Stimulated activated CD8-positive, alpha-beta memory T cell treated with anti-CD3 and anti-CD28 coated beads, Interleukin-15, amount 100 ng/mL, for 24 hours (primary cell): ENCODE data around the gene ZBTB5.
A peak's percentile ranks its signal among the peaks of the same experiment; 100 is the strongest.
"Not testable (repeated sequence)": the region's sequence is repeated elsewhere in the genome, so short reads cannot be mapped to it uniquely, and the experiment has no call there.

Experiments used
- DNase-seq: peaks from one replicate; pipeline ENCODE4 v3.0.0-alpha.2; 2020; ENCODE audit warnings: low read depth

Gene ZBTB5, protein sequence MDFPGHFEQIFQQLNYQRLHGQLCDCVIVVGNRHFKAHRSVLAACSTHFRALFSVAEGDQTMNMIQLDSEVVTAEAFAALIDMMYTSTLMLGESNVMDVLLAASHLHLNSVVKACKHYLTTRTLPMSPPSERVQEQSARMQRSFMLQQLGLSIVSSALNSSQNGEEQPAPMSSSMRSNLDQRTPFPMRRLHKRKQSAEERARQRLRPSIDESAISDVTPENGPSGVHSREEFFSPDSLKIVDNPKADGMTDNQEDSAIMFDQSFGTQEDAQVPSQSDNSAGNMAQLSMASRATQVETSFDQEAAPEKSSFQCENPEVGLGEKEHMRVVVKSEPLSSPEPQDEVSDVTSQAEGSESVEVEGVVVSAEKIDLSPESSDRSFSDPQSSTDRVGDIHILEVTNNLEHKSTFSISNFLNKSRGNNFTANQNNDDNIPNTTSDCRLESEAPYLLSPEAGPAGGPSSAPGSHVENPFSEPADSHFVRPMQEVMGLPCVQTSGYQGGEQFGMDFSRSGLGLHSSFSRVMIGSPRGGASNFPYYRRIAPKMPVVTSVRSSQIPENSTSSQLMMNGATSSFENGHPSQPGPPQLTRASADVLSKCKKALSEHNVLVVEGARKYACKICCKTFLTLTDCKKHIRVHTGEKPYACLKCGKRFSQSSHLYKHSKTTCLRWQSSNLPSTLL

GRCh38 chr9:37465249-37466036 lies at the start of gene ZBTB5:
Gene ZBTB5, minus strand, starts transcription at chr9:37465450. Its CDS starts 22,899 bp downstream, at chr9:37442551.
- peak; percentile 91 for DNase-seq

DNA sequence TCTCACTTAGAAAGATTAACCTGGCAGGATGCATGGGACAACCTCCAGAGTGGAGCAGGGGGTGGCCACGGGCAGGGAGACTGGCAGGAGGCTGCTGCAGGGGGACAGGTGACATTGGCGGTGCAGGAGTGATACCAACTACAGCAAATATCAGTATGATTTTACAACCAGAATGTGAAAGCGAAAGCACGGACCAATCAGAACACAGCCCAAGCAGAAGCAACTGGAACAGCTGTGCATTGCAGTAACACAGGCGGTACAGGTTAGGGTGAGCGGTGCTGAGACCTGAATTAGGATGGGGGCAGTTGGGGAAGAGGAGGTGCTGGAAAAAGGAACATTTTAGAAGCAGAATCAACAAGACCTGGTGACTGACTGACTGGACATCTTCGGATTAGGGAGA lies 49.7 kb upstream of the ZBTB5 start:
- no peak for DNase-seq

DNA sequence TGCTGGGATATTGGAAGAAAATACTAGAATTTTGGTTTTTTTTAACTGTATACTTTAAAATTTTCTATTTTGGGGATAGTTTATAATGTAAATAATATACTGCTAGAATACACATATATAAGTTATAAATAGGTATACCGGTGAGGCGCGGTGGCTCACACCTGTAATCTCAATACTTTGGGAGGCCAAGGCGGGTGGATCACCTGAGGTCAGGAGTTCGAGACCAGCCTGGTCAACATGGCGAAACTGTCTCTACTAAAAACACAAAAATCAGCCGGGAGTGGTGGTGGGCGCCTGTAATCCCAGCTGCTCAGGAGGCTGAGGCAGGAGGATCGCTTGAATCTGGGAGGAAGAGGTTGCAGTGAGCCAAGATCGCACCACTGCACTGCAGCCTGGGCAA lies 49.2 kb upstream of the ZBTB5 start:
- DNase-seq, result not testable (repeated sequence)

- DNase-seq, result no peak
These were observed 47.2 kb upstream of the ZBTB5 start for GRCh38 chr9:37512437-37512836.

- no peak for DNase-seq
These were observed 46.1 kb upstream of the ZBTB5 start for GRCh38 chr9:37511016-37512010.

DNA sequence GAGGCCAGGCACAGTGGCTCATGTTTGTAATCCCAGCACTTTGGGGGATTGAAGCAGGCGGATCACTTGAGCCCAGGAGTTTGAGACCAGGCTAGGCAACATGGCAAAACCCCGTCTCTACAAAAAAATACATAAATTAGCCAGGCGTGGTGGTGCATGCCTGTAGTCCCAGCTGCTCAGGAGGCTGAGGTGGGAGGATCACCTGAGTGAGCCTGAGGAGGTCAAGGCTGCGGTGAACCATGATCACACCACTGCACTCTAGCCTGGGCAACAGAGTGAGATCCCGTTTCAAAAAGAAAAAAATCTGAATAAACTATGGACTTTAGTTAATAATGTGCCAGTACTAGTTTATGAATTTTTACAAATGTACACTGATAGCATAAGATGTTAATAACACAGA lies 44.8 kb upstream of the ZBTB5 start:
- not testable (repeated sequence) for DNase-seq

GRCh38 chr9:37509536-37509935 lies 44.3 kb upstream of the ZBTB5 start:
- no peak for DNase-seq

- DNase-seq, result no peak
These were observed 43.6 kb upstream of the ZBTB5 start for GRCh38 chr9:37508834-37509206.

DNA sequence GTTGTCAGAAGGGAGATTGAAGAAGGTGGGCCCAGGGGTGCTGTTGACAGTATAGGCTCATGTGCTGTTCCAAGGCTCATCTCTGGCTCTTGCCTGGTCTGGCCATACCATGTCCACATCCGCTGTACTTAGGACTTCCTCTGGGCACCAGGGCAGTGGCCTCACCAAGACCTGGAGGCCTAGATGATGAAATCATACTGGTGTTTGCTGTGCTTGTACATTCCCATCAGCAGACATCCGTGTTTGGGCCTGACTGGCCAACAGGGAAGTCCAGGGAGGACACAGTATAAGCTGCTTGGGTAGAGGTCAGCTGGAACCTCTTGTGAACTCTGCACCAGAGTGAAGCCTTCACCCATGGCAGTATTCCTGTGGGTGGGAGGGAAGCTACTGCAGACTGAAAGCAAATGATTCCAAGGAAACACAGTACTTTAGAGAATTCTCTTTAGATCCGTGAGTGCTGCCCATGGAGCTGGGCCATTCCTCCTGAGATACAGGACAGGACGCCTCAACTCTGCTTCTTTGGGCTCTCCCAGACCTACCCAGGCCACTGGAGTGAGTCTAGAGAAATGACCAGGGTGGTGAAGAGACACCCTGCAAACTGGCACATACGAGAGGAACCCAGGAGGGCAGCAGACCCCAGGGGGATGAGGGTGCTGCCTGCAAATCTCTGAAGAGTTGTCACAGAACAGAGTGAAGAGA lies 43.0 kb upstream of the ZBTB5 start:
- DNase-seq, result no peak

DNA sequence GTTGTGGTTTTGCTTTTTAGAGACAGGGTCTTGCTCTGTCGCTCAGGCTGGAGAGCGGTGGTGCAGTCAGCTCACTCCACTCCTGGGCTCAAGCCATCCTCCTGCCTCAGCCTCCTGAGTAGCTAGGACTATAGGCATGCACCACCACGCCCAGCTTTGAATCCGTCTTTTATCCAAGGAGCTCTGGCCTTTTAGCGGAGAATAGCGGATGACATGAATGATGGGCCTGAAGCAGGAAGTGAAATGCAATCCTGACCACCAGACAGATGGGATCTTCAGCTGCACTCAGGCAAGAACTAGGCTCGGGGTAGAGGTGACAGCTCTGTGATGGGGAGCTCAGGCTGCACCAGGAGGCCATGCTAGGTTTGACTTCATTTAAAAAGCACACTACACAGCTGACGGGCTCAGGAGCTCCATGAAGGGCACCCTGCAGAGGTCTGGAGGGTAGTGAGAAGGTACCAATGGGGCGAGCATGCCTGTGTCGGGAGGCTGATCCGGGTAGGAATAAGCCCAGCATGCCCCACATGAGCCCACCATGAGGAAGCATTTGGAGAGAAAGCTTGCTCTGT lies 42.4 kb upstream of the ZBTB5 start:
- DNase-seq, result no peak

DNA sequence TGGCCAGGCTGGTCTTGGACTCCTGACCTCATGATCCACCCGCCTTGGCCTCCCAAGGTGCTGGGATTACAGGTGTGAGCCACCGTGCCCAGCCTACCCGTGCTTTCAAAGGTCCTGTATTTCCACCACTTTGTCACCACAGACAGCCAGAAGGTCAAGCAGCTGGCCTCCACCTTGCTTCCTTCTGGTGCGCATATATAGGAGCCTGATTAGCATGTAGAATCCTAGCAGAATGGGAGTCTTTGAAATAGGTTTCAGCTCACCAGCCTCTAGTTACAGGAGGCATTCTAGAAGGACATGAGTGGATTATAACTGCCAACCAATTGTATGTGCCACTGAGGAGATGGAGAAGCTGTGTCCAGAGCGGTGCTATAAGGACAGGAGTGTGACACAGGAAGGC lies 39.4 kb upstream of the ZBTB5 start:
- no peak for DNase-seq

- DNase-seq, result no peak
These were observed 38.5 kb upstream of the ZBTB5 start for GRCh38 chr9:37503736-37504135.

- no peak for DNase-seq
These were observed 36.8 kb upstream of the ZBTB5 start for GRCh38 chr9:37501957-37502596.

DNA sequence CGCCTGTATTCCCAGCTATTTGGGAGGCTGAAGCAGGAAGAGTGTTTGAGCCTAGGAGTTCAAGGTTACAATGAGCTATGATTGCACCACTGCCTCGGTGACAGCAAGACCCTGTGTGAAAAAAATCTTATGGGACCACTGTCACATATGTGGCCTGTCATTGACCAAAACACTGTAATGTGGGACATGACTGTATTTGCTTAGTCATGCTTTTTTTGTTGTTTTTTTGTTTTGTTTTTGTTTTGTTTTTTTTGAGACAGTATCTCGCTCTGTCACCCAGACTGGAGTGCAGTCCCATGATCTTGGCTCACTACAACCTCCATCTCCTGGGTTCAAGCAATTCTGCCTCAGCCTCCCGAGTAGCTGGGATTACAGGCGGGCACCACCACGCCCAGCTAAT lies 34.0 kb upstream of the ZBTB5 start:
- DNase-seq, result no peak

DNA sequence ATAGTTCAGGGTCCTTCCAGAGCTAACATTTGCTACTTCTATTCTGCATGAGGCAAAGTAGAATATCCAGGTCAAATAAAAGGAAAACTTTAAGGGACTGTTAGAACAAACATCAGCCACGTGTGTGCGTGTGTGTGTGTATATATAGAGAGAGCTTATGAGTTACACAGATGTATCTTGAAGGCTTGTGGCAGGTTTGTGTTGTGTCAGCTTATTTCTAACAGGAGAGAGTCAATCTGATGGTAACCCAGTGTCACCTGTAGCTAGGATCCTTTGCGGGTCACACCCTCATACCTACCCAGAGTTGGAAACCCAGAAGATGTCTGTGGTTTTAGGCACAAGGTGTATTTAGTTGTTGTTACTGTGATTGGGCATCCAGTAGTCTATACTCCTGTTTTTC lies 33.2 kb upstream of the ZBTB5 start:
- DNase-seq, result no peak

GRCh38 chr9:37497320-37497719 lies 32.1 kb upstream of the ZBTB5 start:
- no peak for DNase-seq

DNA sequence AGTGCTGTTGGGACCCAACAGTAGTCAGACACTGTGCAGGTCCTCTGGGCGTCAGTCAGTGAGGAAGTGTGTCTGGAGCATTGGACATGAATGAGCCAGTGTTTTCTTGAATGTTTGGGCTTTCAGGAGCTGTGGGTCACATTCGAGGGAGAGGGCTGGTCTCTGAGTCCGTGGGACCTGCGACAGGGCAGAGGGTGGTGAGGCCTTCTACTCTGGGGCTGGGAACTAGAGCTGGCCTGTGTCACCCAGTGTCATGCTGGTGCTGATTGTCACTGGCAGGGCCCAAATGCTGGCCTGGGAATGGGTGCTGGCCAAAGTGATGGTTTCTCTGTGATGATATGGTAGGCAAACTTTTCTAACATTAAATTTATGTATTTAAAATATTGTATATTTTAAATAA lies 30.8 kb upstream of the ZBTB5 start:
- DNase-seq, result no peak

- no peak for DNase-seq
These were observed 30.3 kb upstream of the ZBTB5 start for GRCh38 chr9:37495571-37495970.

DNA sequence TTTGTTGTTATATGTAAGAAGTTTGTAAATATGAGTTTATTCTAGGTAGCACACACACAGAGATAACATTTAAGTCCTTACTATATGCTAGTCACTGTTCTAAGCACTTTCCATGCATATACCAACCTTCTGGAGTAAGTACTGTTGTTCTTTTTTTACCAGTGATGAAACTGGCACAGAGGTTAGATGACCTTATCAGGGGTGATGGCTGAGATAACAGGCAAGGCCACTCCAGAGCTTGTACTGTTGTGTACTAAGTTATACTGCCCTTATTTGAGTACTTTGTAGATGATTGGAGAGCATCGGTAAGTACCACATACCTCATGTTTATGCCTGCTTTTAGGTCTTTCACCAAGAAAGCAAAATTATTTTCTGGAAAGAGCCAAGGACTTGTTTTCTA lies 26.7 kb upstream of the ZBTB5 start:
- DNase-seq, result no peak
